A673 (cell line): Measurements from ENCODE around the gene SPPL3. TPM values are rescaled to one million over a fixed set of nuclear protein-coding genes. Genes with fewer than 3 reads are reported as not detected.
"Not testable (repeated sequence)": the region's sequence is repeated elsewhere in the genome, so short reads cannot be mapped to it uniquely, and the experiment has no call there.

ENCODE experiments used
- BruUV-seq: library from RNA; stranded (reverse); fragments of 400-500 nt; replicated peaks from 2 replicates; lab custom pipeline; 2021; lab: Mats Ljungman, UMichigan
- CTCF ChIA-PET: fragments of 300-600 bp; sonication (Branson Sonifier 250); formaldehyde crosslinking; loops from one replicate; lab custom pipeline; 2022; ENCODE audit warnings: antibody characterized with exemption; lab: Charles Lee
- POLR2A ChIA-PET: fragments of 300-600 bp; sonication (Branson Sonifier 250); formaldehyde crosslinking; loops from one replicate; lab custom pipeline; 2022; ENCODE audit warnings: antibody characterized with exemption; ENCODE audit not compliant: low non-redundant PET; lab: Charles Lee
- DNase-seq: peaks from one replicate; pipeline ENCODE4 v3.0.0-alpha.2; 2015; ENCODE audit warnings: low spot score
- H3K27ac ChIP-seq: fragments of 200-600 bp; sonication (generic); 2 replicates; pipeline ENCODE4 v1.5.1; 2016; ENCODE audit warnings: mixed run types, low read depth, mild to moderate bottlenecking, mixed read lengths, antibody characterized with exemption, low read length; ENCODE audit not compliant: poor library complexity, severe bottlenecking
- H3K27me3 ChIP-seq: fragments of 200-600 bp; sonication (generic); replicated peaks from 2 replicates; pipeline ENCODE4 v1.6.1; 2017; ENCODE audit warnings: mixed run types, low read depth, mild to moderate bottlenecking, mixed read lengths, antibody characterized with exemption, low read length; ENCODE audit not compliant: insufficient read depth, poor library complexity
- H3K36me3 ChIP-seq: fragments of 200-600 bp; sonication (generic); 2 replicates; pipeline ENCODE4 v1.6.1; 2016; ENCODE audit warnings: mixed run types, mild to moderate bottlenecking, mixed read lengths, antibody characterized with exemption, low read length; ENCODE audit not compliant: insufficient read depth, poor library complexity, severe bottlenecking
- H3K4me1 ChIP-seq: fragments of 200-600 bp; sonication (generic); 2 replicates; pipeline ENCODE4 v1.6.1; 2017; ENCODE audit warnings: mixed run types, mild to moderate bottlenecking, mixed read lengths, antibody characterized with exemption, low read length; ENCODE audit not compliant: insufficient read depth, poor library complexity, severe bottlenecking
- H3K4me3 ChIP-seq: fragments of 200-600 bp; sonication (generic); 2 replicates; pipeline ENCODE4 v1.5.1; 2016; ENCODE audit warnings: low read depth, mixed run types, mild to moderate bottlenecking, mixed read lengths, low read length; ENCODE audit not compliant: poor library complexity, severe bottlenecking
- H3K9me3 ChIP-seq: fragments of 200-600 bp; sonication (generic); 2 replicates; pipeline ENCODE4 v1.6.1; 2016; ENCODE audit warnings: mixed run types, low read depth, mild to moderate bottlenecking, mixed read lengths, antibody characterized with exemption, low read length; ENCODE audit not compliant: poor library complexity, severe bottlenecking
- EZH2 ChIP-seq: fragments of 200-600 bp; sonication (generic); IDR thresholded peaks from 2 replicates; pipeline ENCODE4 v1.6.1; 2017; ENCODE audit warnings: borderline replicate concordance, low read depth, mild to moderate bottlenecking, mixed read lengths, antibody characterized with exemption, low read length; ENCODE audit not compliant: poor library complexity, severe bottlenecking
- intact Hi-C: fragments of 100-400 bp; cut with micrococcal nuclease; formaldehyde crosslinking; loops from one replicate; pipeline ENCODE4 v1.10.0; 2022; ENCODE audit not compliant: unreplicated experiment
- total RNA-seq: library from RNA; stranded (reverse); gene quantifications from 2 replicates; pipeline ENCODE4 v1.2.3, GENCODE V29; 2021
- TF ChIP-seq, protein P1 (sequence below): fragments of 300-800, 200-600 bp; sonication (generic); conservative IDR thresholded peaks from 2 replicates; pipeline ENCODE4 v1.5.1; 2017; ENCODE audit warnings: low read depth, mild to moderate bottlenecking, antibody characterized with exemption, low read length, moderate library complexity, mixed read lengths

Gene SPPL3
- total RNA-seq, 1 experiment from 2014 or later = 46.9 TPM

DNA sequence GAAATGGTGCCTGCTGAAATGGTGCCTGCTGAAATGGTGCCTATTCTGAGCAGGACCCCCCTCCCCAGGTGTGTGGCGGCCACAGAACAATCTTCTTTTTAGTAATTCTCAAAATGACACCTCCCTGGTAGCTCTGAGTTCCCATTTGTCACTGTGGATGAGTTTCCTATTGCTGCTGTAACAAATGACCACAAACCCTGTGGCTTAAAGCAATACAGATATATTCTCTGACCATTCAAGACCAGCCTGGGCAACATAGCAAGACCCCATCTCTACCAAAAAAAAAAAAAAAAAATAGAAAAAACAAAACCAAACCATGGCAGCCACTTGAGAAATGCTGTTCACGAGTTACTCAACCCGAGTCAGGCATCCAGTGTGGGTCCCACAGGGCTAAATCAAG is 170.6 kb downstream of the SPPL3 start:
- DNase-seq = no peak
- ChIA-PET POLR2A (no interaction called here), CTCF (no interaction called here)
- Histone ChIP-seq H3K27me3 (no peaks in the 10 kb centered on the region), H3K9me3 (no peaks in the 10 kb centered on the region), H3K36me3 (no peaks in the 10 kb centered on the region), H3K4me1 (no peaks in the 10 kb centered on the region), H3K27ac (no peak overlapping the region), H3K4me3 (no peak overlapping the region)
- TF ChIP-seq EZH2 = no peak
- TF ChIP-seq, protein P1, sequence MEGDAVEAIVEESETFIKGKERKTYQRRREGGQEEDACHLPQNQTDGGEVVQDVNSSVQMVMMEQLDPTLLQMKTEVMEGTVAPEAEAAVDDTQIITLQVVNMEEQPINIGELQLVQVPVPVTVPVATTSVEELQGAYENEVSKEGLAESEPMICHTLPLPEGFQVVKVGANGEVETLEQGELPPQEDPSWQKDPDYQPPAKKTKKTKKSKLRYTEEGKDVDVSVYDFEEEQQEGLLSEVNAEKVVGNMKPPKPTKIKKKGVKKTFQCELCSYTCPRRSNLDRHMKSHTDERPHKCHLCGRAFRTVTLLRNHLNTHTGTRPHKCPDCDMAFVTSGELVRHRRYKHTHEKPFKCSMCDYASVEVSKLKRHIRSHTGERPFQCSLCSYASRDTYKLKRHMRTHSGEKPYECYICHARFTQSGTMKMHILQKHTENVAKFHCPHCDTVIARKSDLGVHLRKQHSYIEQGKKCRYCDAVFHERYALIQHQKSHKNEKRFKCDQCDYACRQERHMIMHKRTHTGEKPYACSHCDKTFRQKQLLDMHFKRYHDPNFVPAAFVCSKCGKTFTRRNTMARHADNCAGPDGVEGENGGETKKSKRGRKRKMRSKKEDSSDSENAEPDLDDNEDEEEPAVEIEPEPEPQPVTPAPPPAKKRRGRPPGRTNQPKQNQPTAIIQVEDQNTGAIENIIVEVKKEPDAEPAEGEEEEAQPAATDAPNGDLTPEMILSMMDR = no peak
- BruUV-seq = no TSS peak
- intact Hi-C loops = no loop called here

DNA sequence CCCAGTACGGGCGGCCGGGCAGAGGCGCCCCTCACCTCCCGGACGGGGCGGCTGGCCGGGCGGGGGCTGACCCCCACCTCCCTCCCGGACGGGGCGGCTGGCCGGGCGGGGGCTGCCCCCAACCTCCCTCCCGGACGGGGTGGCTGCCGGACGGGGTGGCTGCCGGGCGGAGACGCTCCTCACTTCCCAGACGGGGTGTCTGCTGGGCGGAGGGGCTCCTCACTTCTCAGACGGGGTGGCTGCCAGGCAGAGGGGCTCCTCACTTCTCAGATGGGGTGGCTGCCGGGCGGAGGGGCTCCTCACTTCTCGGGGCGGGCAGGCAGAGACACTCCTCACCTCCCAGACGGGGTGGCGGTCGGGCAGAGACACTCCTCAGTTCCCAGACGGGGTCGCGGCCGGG is 172.0 kb downstream of the SPPL3 start:
- H3K27ac ChIP-seq, BruUV-seq, H3K27me3 ChIP-seq, DNase-seq, H3K36me3 ChIP-seq, intact Hi-C loops, H3K9me3 ChIP-seq, CTCF ChIA-PET, H3K4me1 ChIP-seq, H3K4me3 ChIP-seq, POLR2A ChIA-PET: not testable (repeated sequence)

DNA sequence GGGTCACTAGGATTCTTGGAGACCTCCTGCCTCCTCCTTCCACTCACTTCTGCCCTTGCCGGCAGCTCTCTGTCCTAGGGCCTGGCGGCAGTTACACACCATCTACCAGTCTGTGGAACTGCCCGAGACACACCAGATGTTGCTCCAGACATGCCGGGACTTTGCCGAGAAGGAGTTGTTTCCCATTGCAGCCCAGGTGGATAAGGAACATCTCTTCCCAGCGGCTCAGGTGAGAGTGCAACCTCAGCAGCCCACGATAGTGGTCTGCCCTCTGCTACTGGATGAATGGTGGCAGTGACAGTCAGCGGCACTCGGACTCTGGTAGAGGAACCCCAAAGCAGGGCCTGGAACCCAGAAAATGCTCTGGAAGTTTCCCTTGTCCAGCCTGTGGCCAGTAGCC is 177.2 kb downstream of the SPPL3 start:
- ChIA-PET POLR2A (no interaction called here), CTCF (no interaction called here)
- Histone ChIP-seq H3K27ac (no peak overlapping the region), H3K4me3 (no peak overlapping the region), H3K4me1 (peaks cover 6% of the 10 kb centered on the region), H3K9me3 (no peaks in the 10 kb centered on the region), H3K36me3 (peaks cover 18% of the 10 kb centered on the region), H3K27me3 (no peaks in the 10 kb centered on the region)
- TF ChIP-seq, protein P1 = no peak
- TF ChIP-seq EZH2 = no peak
- intact Hi-C loops = loop anchor here (5.0 kb wide), 1 partner anchor 245 kb away; no protein-coding TSS in a partner anchor
- no TSS peak for BruUV-seq
- DNase-seq = no peak

DNA sequence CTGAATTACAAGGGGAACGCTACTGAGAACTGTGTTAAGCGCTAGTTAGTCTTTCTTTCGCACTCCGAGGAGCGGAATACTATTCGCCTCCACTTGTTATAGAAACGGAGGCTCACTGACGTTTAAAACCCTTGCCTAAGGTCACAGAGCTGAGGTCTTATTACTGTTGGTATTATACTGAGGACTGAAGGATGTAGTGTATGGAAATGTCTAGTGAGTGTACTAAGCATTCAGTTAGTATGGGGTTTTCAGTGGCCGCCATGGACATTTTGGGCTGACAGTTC is 177.7 kb downstream of the SPPL3 start:
- no TSS peak for BruUV-seq
- CTCF ChIA-PET = no interaction called here

More for the DNA sequence above, 177.7 kb downstream of the SPPL3 start:
- H3K27ac ChIP-seq = no peak overlapping the region
- peaks cover 6% of the 10 kb centered on the region for H3K4me1 ChIP-seq
- no peaks in the 10 kb centered on the region for H3K9me3 ChIP-seq
- H3K4me3 ChIP-seq = peak overlapping the region; percentile 51
- intact Hi-C loops = loop anchor here (5.0 kb wide), 1 partner anchor 246 kb away; no protein-coding TSS in a partner anchor
- no peaks in the 10 kb centered on the region for H3K27me3 ChIP-seq
- H3K36me3 ChIP-seq = peaks cover 23% of the 10 kb centered on the region
- TF ChIP-seq, protein P1 = no peak
- TF ChIP-seq EZH2 = no peak
- POLR2A ChIA-PET = no interaction called here
- no peak for DNase-seq
